ENCODE data around the gene GPR12.

DNA sequence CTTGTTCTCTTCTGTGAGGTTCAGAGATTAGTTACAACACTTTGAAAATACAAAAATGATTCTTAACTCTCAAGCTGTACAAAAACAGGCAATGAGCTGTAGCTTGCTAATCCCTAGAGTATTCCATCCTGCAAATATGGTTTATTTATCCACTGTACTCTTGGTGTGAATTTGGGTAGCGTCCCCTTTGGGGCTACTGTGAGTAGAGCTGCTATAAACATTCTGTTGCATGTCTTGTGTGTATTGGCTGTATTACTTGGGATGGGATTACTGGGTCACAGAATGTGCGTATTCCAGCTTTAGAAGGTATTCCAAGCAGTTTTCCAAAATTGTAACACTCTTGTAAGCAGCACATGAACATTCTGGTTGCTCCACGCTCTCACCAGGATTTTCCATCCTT is 33.5 kb downstream of the GPR12 start:
- TF ChIP-seq CTCF (IDR thresholded peaks at IDR 0.05) (no peak), EZH2 (IDR thresholded peaks at IDR 0.05; ENCODE audit: borderline replicate concordance, insufficient read depth, low read depth, low read length, poor library complexity, severe bottlenecking) (no peak)
